Ishikawa (cell line): ENCODE data around the gene PEX11G.

Experiments used
- CEBPB ChIP-seq: IDR thresholded peaks from 2 replicates; pipeline ENCODE4 v1.6.1; 2012
- CREB1 ChIP-seq: IDR thresholded peaks from 2 replicates; pipeline ENCODE4 v1.6.1; 2012; ENCODE audit warnings: low read depth
- EGR1 ChIP-seq: IDR thresholded peaks from 2 replicates; pipeline ENCODE4 v1.6.1; 2012
- EP300 ChIP-seq: IDR thresholded peaks from 2 replicates; pipeline ENCODE4 v1.6.1; 2012; ENCODE audit warnings: borderline replicate concordance
- NFIC ChIP-seq: IDR thresholded peaks from 2 replicates; pipeline ENCODE4 v1.6.1; 2012
- RAD21 ChIP-seq: IDR thresholded peaks from 2 replicates; pipeline ENCODE4 v1.6.1; 2012; ENCODE audit warnings: low read depth
- TCF12 ChIP-seq: IDR thresholded peaks from 2 replicates; pipeline ENCODE4 v1.6.1; 2012; ENCODE audit warnings: low read depth
- TEAD4 ChIP-seq: IDR thresholded peaks from 2 replicates; pipeline ENCODE4 v1.6.1; 2012
- YY1 ChIP-seq: IDR thresholded peaks from 2 replicates; pipeline ENCODE4 v1.6.1; 2012; ENCODE audit warnings: low read depth
- ZBTB7A ChIP-seq: IDR thresholded peaks from 2 replicates; pipeline ENCODE4 v1.6.1; 2012; ENCODE audit warnings: low read depth
- TF ChIP-seq, protein P1 (sequence below): IDR thresholded peaks from 2 replicates; pipeline ENCODE4 v1.6.1; 2012; ENCODE audit warnings: low read depth, mild to moderate bottlenecking
- TF ChIP-seq, protein P2 (sequence below): IDR thresholded peaks from 2 replicates; pipeline ENCODE4 v1.6.1; 2012

The PEX11G gene

DNA sequence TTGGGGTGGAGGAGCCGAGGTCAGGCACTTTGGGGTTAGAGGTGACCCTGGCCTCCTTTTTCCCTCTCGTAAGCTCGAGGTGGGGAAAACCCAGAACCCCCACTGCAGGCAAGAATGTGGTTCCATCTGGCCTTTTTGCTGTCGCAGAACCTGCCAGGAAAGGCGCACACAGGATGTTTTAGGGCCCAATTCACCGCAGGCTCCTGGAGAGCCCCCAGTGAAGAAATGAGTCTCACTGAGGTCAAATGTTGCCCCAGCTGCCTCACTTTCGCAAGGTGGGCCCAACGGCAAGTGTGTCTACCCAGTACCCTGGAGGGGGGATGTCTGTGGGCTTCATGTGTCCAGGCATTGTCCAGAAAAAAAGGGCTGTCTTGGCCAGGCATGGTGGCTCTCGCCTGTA lies 61.8 kb downstream of the PEX11G start:
- TF ChIP-seq EGR1 (no peak), ZBTB7A (no peak), EP300 (no peak), YY1 (no peak), TEAD4 (no peak), CREB1 (no peak), RAD21 (no peak), NFIC (no peak), TCF12 (no peak), CEBPB (no peak)
- TF ChIP-seq, protein P1, sequence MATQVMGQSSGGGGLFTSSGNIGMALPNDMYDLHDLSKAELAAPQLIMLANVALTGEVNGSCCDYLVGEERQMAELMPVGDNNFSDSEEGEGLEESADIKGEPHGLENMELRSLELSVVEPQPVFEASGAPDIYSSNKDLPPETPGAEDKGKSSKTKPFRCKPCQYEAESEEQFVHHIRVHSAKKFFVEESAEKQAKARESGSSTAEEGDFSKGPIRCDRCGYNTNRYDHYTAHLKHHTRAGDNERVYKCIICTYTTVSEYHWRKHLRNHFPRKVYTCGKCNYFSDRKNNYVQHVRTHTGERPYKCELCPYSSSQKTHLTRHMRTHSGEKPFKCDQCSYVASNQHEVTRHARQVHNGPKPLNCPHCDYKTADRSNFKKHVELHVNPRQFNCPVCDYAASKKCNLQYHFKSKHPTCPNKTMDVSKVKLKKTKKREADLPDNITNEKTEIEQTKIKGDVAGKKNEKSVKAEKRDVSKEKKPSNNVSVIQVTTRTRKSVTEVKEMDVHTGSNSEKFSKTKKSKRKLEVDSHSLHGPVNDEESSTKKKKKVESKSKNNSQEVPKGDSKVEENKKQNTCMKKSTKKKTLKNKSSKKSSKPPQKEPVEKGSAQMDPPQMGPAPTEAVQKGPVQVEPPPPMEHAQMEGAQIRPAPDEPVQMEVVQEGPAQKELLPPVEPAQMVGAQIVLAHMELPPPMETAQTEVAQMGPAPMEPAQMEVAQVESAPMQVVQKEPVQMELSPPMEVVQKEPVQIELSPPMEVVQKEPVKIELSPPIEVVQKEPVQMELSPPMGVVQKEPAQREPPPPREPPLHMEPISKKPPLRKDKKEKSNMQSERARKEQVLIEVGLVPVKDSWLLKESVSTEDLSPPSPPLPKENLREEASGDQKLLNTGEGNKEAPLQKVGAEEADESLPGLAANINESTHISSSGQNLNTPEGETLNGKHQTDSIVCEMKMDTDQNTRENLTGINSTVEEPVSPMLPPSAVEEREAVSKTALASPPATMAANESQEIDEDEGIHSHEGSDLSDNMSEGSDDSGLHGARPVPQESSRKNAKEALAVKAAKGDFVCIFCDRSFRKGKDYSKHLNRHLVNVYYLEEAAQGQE = no peak
- TF ChIP-seq, protein P2, sequence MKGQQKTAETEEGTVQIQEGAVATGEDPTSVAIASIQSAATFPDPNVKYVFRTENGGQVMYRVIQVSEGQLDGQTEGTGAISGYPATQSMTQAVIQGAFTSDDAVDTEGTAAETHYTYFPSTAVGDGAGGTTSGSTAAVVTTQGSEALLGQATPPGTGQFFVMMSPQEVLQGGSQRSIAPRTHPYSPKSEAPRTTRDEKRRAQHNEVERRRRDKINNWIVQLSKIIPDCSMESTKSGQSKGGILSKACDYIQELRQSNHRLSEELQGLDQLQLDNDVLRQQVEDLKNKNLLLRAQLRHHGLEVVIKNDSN = no peak
